Muscle layer of duodenum (tissue), 2 donors: Measurements from ENCODE around the gene ZBTB1.

Source experiments
- H3K27ac ChIP-seq: one replicate; pipeline ENCODE4 v1.7.0; 2013; ENCODE audit warnings: mild to moderate bottlenecking, low read length
- H3K27me3 ChIP-seq: one replicate; pipeline ENCODE4 v1.7.0; 2013; ENCODE audit warnings: low read depth, mild to moderate bottlenecking, control low read depth, low read length
- H3K36me3 ChIP-seq, 2 donors: one replicate each; pipeline ENCODE4 v1.7.0; 2013; ENCODE audit warnings: low read length in 2 of 2, control low read depth in 1 of 2, mild to moderate bottlenecking in 1 of 2; ENCODE audit not compliant: insufficient read depth in 2 of 2, control insufficient read depth in 1 of 2
- H3K4me1 ChIP-seq, 2 donors: one replicate each; pipeline ENCODE4 v1.7.0; 2013; ENCODE audit warnings: low read length in 2 of 2, mild to moderate bottlenecking in 2 of 2, control low read depth in 1 of 2, moderate library complexity in 1 of 2; ENCODE audit not compliant: insufficient read depth in 2 of 2, control insufficient read depth in 1 of 2
- H3K4me3 ChIP-seq, 2 donors: one replicate each; pipeline ENCODE4 v1.7.0; 2013; ENCODE audit warnings: low read length in 2 of 2, low read depth in 1 of 2, mild to moderate bottlenecking in 1 of 2
- H3K9me3 ChIP-seq, 2 donors: one replicate each; pipeline ENCODE4 v1.7.0; 2013; ENCODE audit warnings: low read length in 2 of 2, control low read depth in 1 of 2, mild to moderate bottlenecking in 1 of 2; ENCODE audit not compliant: control insufficient read depth in 1 of 2
- donor health status: healthy.

The ZBTB1 gene

DNA sequence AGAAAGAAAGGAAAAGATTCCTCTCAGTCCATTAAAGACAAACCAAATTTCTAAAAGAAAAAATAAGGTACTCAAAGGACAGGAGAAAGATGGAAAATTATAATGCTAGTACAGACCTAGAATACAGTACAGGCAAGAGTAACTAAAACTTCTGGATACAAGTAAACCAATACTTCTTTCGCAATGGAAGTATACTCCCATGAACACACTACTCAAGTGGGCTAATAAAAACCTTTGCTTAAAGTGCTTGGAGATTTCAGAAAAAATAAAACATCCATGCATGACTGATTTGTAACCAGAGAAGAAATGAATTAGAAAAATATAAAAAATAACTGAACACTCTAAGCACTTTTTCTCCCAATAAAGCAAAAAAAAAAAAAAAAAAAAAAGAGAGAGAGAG, 4.5 kb upstream of the ZBTB1 start:
- Histone ChIP-seq H3K36me3 (peaks cover 0 to 8% of the 10 kb centered on the region in 2 donors), H3K27me3 (no peaks in the 10 kb centered on the region), H3K27ac (no peak overlapping the region), H3K4me3 (no peak overlapping the region), H3K4me1 (peaks cover 15 to 18% of the 10 kb centered on the region in 2 donors), H3K9me3 (no peaks in the 10 kb centered on the region)

DNA sequence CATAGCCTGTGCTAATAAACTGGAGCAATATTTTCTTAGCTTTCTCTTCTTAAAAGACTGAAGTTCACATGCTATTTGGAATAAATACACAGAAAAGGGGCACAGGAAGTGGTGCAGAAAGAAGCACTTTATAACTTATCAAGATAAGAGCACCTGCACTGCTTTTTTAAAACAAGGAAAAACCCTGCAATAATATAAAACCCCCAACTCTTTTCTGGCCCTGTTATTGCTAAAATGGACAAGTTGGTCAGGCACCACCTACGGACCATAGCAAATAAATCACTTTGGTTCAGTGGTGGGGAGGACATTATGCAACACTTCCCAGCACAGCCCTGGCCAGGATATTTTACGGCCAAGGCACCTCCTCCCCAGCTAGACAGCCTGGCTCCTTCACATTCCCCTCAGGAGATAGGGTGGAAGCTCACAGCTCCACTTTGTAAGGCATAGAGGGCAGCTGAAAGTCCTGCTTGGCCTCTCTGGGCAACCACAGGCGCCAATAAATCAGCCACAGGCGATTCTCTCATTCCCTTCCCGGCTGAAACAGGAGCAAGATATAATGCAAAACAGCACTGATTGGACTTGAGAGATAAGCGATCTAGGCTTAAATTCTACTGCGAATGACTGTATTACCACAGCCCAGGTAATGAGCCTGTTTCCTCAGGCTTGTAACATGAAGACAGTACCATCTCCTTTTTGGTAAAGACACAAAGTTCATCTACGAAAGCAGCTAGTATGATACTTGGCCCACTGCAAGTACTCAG, 3.0 kb upstream of the ZBTB1 start:
- Histone ChIP-seq H3K4me1 (peaks cover 17 to 25% of the 10 kb centered on the region in 2 donors), H3K4me3 (peak overlapping the region; percentile 81 to 90), H3K27me3 (no peaks in the 10 kb centered on the region), H3K9me3 (no peaks in the 10 kb centered on the region), H3K27ac (peak overlapping the region; percentile 93), H3K36me3 (peaks cover 0 to 8% of the 10 kb centered on the region in 2 donors)

DNA sequence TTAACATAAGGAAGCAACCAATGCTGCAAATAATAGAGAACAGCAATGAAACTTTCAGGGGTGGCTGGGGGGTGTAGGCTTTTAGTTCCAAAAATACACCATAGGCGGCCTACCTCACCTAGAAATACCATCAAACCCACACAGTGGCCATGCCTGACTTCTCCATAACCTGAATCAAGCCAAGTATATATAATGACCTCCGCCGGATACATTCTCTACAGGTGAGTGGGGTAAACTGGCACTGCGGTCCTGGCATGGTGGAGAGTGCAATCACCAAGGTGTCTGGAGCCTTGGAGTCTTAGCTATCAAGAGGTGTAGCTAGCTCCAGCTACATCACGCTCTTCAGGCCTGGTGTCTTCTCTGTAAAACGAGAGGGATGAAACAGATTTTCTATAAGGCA, 2.1 kb upstream of the ZBTB1 start:
- no peaks in the 10 kb centered on the region for H3K9me3 ChIP-seq
- H3K36me3 ChIP-seq, result peaks cover 0 to 8% of the 10 kb centered on the region in 2 donors
- peaks cover 25 to 34% of the 10 kb centered on the region in 2 donors for H3K4me1 ChIP-seq
- no peaks in the 10 kb centered on the region for H3K27me3 ChIP-seq
- H3K4me3 ChIP-seq, result peak overlapping the region; percentile 81 to 90
- H3K27ac ChIP-seq, result peak overlapping the region; percentile 93

- Histone ChIP-seq H3K9me3 (no peaks in the 10 kb centered on the region), H3K36me3 (peaks cover 0 to 8% of the 10 kb centered on the region in 2 donors), H3K4me3 (peak overlapping the region; percentile 81 to 90), H3K4me1 (peaks cover 28 to 34% of the 10 kb centered on the region in 2 donors), H3K27me3 (no peaks in the 10 kb centered on the region), H3K27ac (peak overlapping the region; percentile 93)
Measured at GRCh38 chr14:64502887-64503433, 1.6 kb upstream of the ZBTB1 start.

DNA sequence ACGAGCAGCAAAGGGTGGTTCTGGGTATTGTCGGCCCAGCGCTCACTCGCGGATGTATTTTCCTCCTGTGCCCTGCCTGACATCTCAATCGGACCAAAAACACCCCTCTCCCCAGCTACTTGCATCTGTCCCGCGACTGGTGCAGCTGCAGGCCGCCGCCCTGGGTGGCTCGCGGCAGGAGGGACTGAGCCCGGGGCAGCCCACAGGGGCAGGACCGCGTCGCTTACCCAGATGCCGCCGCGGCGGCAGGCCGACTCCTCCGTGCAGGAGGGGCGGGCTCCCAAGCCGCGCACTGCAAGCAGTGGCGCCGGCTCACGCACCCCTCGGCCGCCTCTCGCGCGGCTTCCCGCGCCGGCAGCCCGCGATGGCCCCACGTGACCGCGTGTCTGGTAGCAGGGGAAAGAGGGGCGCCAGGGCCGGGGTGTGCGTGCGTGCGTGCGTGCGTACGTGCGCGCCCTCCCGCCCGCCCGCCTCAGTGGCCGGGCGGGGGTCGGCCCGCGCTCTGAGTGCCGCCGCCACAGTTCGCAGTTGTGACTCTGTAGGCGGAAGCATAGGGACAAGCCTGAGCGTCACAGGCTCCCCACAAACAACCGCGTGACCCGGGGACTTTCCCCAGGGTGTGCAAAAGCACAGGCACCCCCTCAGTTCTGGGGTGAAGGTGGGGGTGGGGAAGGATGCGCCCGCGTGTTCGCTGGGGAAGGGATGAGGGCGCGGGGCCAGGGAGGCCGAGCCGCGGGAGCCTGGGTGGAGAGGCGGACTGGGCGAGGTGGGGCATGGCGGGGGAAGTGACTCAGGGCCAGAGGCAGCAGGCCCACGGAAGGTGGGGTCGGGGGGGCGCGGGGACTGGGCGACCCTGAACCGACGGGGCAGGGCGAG, 898 bp upstream of the ZBTB1 start, which contains the start of gene ZBTB25:
ZBTB25 (minus strand) TSS at position 405 of the 876 bp plus-strand sequence. CDS start 13,305 bp downstream, outside the sequence.
- Histone ChIP-seq H3K4me1 (peaks cover 28 to 34% of the 10 kb centered on the region in 2 donors), H3K27me3 (no peaks in the 10 kb centered on the region), H3K4me3 (peak within 1 kb of the TSS; percentile 90 to 97), H3K36me3 (peaks cover 0 to 8% of the 10 kb centered on the region in 2 donors), H3K9me3 (no peaks in the 10 kb centered on the region), H3K27ac (peak within 1 kb of the TSS; percentile 93)

DNA sequence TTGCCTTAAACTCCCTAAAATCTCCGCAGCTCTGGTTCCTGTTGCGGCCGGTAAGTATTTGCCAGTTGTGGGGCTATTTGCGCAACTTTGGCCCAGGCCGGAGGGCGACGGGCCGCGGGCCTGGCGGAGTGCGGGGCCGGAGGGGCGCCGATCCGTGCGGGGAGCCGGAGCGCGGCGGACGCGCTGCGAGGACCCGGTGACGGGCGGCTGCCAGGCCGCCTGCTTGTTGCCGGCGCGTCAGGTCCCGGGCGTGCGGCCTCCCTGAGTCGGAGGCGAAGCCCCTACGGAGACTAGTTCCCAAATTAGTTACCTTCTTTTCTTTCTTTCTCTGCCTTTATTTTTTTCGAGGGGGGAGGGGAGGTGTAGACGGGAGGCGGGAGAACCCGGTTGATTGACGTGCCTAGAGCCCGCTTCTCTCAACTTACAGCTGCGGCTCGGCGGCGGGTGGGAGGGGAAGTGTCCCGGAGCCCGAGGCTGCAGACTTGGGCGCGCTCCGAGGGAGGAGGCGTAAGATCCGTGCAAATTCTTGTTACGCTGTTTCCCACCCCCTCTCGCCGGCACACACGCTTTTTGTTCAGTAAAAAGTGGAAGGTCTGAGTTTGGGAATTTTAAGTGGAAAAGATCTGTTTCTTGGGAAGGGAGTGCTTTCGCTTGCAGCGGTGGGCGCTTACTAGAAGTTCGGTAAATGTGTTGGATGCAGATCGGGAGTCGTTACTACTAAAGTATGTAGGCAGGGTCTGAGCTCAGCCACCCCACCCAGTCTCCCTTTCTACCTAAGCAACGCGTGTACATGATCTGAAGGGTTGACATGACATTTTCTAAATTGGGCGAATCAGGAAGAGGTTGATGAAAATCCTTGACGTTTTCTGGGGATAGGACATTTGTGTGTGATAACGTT, 576 bp downstream of the ZBTB1 start:
- Histone ChIP-seq H3K9me3 (no peaks in the 10 kb centered on the region), H3K27ac (peak overlapping the region; percentile 93), H3K4me1 (peaks cover 28 to 35% of the 10 kb centered on the region in 2 donors), H3K4me3 (peak overlapping the region; percentile 90 to 97), H3K27me3 (no peaks in the 10 kb centered on the region), H3K36me3 (peaks cover 0 to 8% of the 10 kb centered on the region in 2 donors)

GRCh38 chr14:64506721-64507120, 2.2 kb downstream of the ZBTB1 start:
- H3K9me3 ChIP-seq, result no peaks in the 10 kb centered on the region
- H3K4me3 ChIP-seq, result peak overlapping the region; percentile 35 to 90
- H3K4me1 ChIP-seq, result peaks cover 31 to 42% of the 10 kb centered on the region in 2 donors

GRCh38 chr14:64507376-64508156, 3.0 kb downstream of the ZBTB1 start:
- H3K36me3 ChIP-seq, result peaks cover 0 to 8% of the 10 kb centered on the region in 2 donors
- H3K27me3 ChIP-seq, result no peaks in the 10 kb centered on the region
- H3K27ac ChIP-seq, result peak overlapping the region; percentile 50
- no peak overlapping the region for H3K4me3 ChIP-seq
- no peaks in the 10 kb centered on the region for H3K9me3 ChIP-seq
- peaks cover 23 to 34% of the 10 kb centered on the region in 2 donors for H3K4me1 ChIP-seq

More at GRCh38 chr14:64506721-64507120, 2.2 kb downstream of the ZBTB1 start:
- Histone ChIP-seq H3K27me3 (no peaks in the 10 kb centered on the region), H3K36me3 (peaks cover 0 to 8% of the 10 kb centered on the region in 2 donors), H3K27ac (peak overlapping the region; percentile 50)

GRCh38 chr14:64508215-64508776, 3.7 kb downstream of the ZBTB1 start:
- no peak overlapping the region for H3K27ac ChIP-seq
- no peak overlapping the region for H3K4me3 ChIP-seq
- peaks cover 23 to 30% of the 10 kb centered on the region in 2 donors for H3K4me1 ChIP-seq
- no peaks in the 10 kb centered on the region for H3K9me3 ChIP-seq
- H3K27me3 ChIP-seq, result no peaks in the 10 kb centered on the region
- H3K36me3 ChIP-seq, result peaks cover 0 to 8% of the 10 kb centered on the region in 2 donors
